G401.6 (cell line): ENCODE data around the gene MAP4.
"Not testable (repeated sequence)": the region's sequence is repeated elsewhere in the genome, so short reads cannot be mapped to it uniquely, and the experiment has no call there.

Experiments used
- FAIRE-seq: peaks from 2 replicates; lab custom pipeline; 2012; peaks lifted over from hg19 to GRCh38; lab: Jason Lieb, UNC

Gene MAP4

GRCh38 chr3:48013288-48013980 lies 2.8 kb downstream of the MAP4 start:
- FAIRE-seq, result no peak

- no peak for FAIRE-seq
These were observed 3.6 kb downstream of the MAP4 start for GRCh38 chr3:48012659-48013058.

- not testable (repeated sequence) for FAIRE-seq
These were observed 8.2 kb downstream of the MAP4 start for GRCh38 chr3:48008066-48008465.

GRCh38 chr3:48007361-48007760 lies 8.9 kb downstream of the MAP4 start:
- FAIRE-seq, result not testable (repeated sequence)

GRCh38 chr3:48006794-48007193 lies 9.4 kb downstream of the MAP4 start:
- not testable (repeated sequence) for FAIRE-seq

- no peak for FAIRE-seq
These were observed 11.5 kb downstream of the MAP4 start for GRCh38 chr3:48004694-48005093.

DNA sequence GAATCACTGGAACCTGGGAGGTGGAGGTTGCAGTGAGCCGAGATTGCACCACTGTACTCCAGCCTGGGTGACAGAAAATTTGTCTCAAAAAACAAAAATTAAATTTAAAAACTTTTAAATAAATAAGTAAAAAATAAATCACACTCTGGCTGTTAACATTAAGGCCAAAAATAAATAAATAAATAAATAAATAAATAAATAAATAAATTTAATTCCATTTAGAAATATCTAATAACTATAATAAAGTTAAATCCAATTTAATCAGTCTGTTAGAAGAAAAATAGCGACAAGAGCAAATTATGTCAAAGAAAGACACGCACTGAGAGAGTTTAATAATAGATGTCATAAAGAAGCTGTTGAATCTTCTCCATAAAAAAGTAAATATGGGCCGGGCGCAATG lies 13.4 kb downstream of the MAP4 start:
- peak; percentile 70 for FAIRE-seq

DNA sequence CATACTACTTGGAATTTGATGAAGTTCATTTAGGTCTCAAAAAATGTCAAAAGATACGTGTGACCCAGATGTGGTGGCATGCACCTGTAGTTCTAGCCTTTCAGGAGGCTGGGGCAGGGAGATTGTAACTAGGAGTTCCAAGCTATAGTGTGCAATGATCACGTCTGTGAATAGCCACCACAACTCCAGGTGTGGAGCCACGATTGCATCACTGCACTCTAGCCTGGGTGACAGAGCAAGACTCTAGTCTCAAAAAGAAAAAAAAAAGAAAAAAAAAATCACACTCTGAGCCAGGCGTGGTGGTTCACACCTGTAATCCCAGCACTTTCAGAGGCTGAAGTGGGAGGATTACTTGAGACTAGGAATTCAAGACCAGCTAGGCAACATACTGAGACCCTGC lies 14.2 kb downstream of the MAP4 start:
- no peak for FAIRE-seq

DNA sequence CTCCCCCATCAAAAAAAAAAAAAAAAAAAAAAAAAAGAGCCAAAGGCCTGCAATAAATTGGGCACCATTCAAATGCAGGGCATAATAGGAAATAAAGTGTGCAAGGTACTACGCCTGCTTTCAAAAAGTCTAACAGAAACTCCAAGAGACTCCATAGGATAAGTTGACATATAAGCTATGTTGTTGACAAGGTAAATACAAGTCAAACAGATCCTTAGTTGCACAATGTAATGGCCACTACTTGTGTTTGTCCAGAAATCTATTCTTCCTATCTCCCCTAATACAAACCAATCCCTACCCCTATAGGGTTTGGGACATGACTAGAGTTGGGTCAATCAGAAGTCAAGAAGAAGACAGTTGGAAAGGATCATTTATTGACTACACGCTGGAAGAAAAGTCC lies 16.0 kb downstream of the MAP4 start:
- FAIRE-seq, result no peak

- no peak for FAIRE-seq
These were observed 19.8 kb downstream of the MAP4 start for GRCh38 chr3:47996440-47996839.

GRCh38 chr3:47994180-47994579 lies 22.0 kb downstream of the MAP4 start:
- FAIRE-seq, result no peak

- FAIRE-seq, result no peak
These were observed 24.9 kb downstream of the MAP4 start for GRCh38 chr3:47991341-47991740.

DNA sequence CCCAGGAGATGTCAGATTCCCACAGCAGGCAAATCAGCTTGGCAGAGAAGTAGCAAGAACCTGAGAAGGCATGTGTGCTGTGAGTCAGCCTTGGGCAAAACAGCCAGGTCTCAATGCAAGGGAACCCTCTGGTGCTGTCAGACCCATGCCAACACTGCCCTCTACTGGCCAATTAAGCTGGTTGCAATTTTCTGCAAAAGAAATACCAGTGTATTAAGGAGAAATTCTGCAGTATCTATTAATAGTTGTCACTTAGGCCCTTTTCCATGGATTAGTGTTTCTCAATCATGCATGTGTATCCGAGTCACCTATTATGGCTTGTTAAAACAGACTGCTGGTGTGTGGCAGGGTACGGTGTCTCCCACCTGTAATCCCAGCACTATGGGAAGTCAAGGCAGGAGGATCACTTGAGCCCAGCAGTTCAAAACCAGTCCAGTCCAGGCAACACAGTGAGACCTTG lies 26.2 kb downstream of the MAP4 start:
- peak; percentile 94 for FAIRE-seq

DNA sequence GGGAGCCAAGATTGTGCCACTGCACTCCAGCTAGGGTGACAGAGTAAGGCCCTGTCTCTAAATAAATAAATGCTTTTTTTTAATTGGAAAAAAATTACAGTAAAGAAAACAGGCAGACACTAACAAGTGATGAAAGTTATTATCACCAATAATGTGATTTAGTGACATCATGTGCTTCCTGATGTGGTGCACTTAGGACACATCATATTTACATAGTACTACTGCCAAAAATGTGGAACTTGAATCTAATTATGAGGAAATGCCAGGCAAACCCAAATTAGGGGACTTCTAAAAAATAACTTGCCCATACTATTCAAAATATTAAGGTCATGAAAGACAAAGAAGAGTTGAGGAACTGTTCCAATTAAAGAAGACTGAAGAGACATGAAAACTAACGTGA lies 30.8 kb downstream of the MAP4 start:
- FAIRE-seq, result no peak

DNA sequence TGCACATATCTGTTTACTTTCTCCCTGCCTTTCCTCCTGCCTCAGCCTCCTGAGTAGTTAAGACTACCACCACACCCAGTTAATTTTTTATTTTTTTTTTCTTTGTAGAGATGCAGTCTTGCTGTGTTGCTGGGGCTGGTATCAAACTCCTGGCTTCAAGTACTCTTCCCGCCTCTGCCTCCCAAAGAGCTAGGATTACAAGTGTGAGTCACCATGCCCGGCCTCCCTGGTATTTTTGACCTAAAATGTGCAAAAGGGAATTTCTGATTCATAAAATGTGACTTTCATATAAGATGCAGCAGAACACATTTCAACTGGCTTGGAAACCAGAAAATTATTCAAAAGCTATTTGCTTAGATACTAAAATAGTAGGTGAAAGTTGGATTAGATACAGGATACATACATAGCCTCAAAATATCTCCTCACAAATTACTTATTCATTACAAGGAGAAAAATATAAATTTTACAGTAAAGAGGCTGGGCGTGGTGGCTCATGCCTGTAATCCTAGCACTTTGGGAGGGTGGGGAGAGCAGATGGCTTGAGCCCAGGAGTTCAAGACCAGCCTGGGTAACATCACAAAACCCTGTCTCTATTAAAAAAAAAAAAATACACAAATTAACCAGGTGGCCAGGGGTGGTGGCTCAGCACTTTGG lies 32.0 kb downstream of the MAP4 start:
- no peak for FAIRE-seq

- no peak for FAIRE-seq
These were observed 35.4 kb downstream of the MAP4 start for GRCh38 chr3:47980795-47981194.

DNA sequence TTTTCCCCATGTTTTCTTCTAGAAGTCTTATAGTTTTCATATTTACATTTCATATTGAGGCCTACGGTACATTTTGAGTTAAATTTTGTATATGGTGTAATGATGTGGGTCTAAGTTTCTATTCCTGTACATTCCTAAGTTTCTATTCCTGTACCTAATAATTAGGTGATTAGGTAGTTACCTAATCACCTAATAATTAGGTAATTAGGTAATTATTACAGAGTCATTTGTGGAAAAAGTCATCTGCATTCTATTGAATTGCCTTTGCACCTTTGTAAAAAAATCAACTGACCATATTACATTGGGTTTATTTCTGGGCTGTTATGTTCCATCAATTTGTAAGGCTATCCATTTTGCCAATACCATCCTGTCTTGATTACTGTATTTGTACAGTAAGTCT lies 37.1 kb downstream of the MAP4 start:
- no peak for FAIRE-seq

- FAIRE-seq, result no peak
These were observed 37.8 kb downstream of the MAP4 start for GRCh38 chr3:47978386-47978785.

GRCh38 chr3:47976135-47976732 lies 40.0 kb downstream of the MAP4 start:
- no peak for FAIRE-seq

DNA sequence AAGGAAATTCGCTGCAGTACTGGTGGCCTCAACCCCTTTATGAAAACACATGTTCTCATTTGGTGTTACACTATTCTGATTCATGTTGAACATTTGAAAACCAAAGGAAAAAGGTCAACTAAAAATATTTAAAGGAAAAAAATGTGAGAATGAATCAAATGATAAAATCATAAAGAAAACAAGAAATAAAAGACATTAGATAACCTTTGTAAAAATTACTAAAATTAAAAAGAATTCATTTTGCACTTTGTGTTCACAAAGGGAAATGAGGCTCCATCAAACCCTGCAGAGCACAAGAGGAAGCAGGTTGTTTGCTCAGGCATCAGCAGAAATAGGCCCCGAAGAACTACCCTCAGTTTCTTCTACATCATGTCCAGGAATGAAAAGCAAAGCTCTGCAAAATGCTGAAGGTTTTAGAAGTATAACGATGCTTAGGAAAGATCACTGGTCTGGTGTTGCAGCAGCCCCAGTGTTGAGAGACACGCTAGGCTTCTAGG lies 41.2 kb downstream of the MAP4 start:
- no peak for FAIRE-seq

GRCh38 chr3:47971081-47971480 lies 45.1 kb downstream of the MAP4 start:
- no peak for FAIRE-seq

DNA sequence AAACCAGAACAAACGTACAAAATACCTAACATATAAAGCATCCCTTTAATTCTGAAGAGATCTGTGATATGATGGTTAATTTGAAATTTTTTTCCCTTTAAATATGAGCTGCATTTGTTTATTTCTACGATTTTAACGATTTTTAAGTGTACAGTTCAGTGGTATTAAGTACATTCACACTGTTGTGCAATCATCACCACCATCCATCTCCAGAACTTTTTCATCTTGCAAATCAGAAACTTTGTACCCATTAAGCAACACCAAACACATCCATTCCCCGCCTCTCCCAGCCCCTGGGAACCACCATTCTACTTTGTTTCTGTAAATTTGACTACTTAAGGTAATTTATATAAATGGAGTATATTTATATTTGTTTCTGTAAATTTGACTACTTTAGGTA lies 51.5 kb downstream of the MAP4 start:
- FAIRE-seq, result no peak

DNA sequence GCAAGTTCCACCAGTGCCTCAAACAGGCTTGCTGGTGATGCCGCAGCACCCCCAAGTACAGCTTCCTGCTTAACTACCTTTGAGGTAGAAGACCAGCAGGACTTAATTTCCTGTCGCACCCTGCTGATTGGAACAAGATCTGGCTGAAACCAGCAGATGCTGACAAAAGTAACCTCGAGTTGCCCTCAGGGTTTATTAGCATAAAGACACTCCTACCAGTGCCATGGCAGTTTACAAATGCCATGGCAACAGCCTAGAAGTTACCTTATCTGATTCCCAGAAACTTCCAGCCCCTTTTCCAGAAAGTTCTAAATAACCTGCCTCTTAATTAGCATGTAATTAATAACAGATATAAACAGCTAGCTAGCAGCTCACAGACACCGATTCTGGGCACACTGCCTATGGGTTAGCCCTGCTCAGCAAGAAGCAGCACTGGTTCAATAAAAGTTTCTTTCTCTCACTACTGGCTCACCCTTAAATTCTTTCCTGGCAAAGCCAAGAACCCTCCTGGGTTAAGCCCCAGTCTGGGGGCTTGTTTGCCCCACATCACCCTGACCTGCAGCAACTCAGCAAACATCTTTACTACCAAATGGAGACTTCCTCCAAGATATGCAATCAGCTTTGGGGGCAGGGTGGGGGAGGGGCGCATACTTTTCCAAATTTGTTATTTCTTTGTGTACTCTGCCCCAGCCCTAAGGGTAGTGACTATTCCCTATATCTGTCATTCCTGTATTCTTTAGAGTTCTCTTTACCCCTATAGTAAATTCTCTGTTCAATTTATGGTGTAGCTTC lies 54.2 kb downstream of the MAP4 start:
- FAIRE-seq, result no peak
